Inflammatory macrophage treated with lipopolysaccharide for 4 hours (primary cell): Measurements from ENCODE around the gene LEMD1.
"Not testable (repeated sequence)": the region's sequence is repeated elsewhere in the genome, so short reads cannot be mapped to it uniquely, and the experiment has no call there.

ENCODE experiments used
- DNase-seq: peaks from one replicate; pipeline ENCODE4 v3.0.0-alpha.2; 2020

The LEMD1 gene

DNA sequence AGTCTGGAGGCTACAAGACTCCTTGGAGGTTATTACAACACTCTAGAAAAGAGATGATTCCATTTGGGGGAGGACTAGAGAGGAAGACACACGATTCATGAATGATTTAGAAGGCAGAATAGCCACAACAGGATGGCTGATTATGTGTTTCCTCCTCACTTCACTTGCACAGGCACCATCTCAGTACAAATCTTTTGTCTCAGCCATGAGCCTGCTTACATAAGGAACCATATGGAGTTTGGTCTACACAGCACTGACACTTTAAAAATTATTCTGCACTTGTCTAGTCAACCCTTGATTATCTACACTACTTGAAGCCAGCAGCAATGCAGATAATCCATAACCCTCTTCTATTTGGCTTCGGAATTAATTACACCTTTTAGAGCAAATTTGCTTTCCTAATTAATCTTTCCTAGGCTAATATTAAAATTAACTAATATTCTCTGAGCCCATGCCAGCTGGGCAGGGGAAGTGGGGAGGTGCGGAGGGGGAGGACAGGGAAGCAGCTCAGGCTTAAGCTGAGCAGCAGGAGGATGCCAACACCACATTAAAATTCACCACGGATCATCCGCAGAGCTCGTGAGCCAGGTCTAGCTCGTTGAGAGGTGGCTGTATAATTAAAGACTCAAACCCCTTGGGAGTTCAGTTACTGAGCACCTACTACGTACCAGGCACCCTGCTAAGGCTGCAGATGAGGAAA, 3.2 kb upstream of the LEMD1 start:
- no peak for DNase-seq

DNA sequence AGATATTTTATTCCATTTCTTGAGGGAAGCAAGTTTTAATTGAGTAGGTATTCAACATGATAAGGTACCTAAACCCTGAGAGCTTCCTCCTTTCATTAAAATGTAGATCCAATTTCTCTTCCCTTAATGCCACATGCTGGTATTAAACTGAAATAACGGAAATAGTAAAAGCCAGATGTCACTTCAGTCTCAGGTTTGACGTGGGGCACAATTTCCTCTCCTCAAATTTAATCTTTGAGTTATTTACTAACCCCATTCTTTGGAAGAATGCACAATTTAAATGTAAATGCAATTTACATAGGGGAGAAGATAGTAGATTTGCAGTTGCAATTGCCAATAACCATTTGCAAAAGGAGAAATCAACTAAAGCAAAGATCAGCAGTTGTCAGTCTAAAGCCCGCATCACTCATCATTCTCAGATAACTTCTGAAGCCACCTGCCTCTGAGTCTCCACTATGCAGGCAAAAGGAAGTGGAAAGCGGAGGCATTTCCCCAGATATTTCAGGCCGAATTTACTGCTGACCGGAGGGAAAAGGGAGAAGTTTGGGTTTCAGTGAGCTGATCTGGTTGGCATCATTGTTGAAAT, 2.1 kb upstream of the LEMD1 start:
- DNase-seq = no peak

DNA sequence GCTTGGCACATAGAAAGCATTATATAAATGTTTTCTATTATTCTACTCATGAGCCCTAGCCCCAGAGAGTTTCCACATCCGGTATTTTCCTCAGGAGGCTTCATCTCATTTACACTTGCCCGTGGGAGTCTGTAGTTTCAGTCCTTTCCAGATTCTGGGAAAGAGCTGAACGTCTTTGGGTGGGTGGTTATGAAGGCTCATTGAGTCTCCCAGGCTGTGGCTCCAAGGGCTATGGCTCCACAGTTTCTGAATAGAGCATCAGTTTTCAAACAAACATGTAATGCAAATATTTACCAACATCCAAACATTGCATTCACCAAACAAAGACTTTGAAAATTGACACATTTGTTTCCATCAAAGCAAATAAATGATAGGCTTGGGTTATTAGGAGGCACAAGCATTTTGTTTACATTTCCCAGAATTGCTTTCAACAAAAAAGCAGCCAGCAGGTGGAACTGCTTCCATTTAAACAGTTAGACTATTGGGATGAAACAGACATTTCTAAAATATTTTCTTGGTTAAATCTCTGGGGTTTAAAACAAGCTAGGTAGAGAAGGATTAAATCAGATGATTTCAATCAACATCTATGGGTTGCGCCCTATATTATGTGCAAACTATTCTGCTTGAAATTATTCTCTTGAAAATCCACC, 1.3 kb upstream of the LEMD1 start:
- DNase-seq = no peak

DNA sequence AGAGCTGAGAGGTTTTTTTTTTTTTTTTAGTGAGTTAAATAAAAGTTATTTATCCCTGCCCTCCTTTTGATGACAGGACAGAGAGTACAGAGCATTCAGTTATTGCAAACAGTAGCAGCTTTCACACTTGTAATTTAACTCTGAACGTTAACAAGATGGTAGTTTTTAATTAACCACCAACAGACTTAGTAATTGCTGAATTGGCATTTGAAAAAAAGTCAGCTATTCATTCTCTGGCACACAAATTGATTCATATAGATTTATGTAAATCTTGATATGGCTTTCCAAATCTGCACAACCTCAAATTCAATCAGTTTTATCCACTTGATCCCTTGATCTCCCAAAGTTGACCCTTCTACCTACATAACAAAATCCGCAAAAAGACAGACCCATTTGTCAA, 918 bp downstream of the LEMD1 start:
- DNase-seq = no peak

DNA sequence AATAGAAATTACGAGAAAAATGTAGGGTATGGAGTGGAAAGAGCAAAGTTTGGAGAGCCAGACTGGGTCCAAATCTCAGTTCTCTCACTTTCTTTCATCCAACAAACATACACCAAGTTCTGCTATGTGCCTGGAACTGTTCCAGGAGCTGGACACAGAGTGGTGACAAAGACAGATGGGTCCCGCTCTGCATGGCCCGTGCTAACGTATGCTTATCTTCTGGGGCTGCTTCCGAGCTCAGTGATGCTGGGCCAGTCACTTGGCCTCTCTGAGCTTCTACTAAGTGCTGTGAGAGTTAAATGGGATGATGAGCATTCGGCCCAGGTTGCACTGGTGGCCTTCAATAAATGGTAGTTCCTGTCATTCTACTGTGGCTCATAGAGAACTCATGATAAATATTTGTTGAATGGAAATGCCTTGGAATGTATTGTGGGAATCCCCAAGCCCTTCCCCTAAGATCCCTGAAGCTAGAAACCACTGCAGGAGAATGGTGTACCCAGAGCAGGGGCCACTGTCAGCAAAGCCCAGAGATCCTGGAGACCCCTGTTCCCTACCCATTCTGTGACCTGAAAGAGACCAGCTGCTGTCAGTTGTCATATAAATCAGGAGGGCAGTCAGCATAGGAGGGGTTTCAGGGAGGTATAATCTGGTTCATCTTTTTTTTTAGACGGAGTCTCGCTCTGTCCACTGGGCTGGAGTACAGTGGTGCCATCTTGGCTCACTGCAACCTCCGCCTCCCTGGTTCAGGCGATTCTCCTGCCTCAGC, 3.8 kb downstream of the LEMD1 start:
- DNase-seq = no peak

DNA sequence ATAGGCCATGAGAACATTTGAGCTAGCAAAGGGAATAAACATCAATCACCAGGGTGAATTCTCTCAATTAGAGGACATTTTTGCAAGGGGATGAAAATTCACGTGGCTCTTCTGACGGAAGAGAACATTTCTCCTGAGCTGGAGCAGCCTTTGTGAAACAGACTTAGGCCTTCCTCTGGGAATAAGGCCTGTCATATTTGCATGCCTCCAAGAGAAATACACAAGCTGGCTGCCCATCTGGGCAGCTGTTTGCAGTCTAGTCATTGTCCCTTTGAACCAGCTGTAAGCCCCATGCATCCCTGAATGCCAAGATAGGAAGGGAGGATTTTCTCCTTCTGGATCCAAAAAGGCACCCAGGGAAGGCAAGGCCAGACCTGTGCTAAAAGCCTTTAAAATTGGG, 5.5 kb downstream of the LEMD1 start:
- DNase-seq = no peak

DNA sequence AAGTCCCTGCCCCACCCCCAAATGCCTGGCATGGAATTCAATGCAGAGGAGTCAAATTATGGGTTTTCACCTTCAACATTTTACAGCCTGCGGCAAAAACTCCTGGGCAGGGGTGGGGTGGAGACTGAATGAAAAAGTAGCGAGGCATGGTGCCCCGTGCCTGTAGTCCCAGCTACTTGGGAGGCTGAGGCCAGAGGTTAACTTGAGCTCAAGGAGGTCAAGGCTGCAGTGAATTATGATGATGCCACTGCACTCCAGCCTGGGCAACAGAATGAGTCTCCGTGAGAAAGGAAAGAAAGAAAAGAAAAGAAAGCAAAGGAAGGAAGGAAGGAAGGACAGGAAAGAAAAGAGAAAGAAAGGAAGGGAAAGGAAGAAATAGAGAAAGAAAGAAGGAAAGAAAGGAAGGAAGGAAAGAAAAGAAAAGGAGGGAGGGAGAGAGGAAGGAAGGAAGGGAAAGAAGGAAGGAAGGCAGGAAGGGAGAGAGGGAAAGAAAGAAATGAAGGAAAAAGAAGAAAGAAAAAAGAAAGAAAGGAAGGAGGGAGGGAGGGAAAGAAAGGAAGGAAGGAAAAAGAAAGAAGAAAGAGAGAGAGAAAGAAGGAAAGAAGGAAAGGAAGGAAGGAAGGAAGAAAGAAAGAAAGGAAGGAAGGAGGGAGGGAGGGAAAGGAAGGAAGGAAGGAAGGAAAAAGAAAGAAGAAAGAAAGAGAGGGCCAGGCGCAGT, 11.1 kb downstream of the LEMD1 start:
- DNase-seq = no peak

DNA sequence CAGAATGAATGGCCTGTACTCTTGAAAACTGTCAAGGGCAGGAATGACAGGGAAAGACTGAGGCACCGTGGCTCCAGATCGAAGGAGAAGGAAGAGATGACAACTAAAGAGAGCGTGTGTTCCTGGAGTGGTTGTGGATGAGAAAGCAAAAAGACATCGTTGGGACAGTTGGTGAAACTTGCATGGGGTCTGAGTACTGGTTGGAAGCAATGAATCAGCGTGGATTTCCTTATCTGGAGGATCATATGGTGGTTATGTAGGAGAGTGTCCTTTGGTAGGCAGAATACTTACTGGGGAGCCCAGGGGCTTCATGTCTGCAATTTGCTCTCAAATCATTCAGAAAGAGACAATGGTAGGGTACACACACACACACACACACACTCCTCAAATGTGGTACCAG, 13.9 kb downstream of the LEMD1 start:
- no peak for DNase-seq

DNA sequence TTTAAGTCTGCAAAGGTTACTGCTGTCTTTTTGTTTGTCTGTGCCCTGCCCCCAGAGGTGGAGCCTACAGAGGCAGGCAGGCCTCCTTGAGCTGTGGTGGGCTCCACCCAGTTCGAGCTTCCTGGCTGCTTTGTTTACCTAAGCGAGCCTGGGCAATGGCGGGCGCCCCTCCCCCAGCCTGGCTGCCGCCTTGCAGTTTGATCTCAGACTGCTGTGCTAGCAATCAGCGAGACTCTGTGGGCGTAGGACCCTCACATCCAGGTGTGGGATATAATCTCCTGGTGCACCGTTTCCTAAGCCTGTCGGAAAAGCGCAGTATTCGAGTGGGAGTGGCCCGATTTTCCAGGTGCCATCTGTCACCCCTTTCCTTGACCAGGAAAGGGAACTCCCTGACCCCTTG, 15.6 kb downstream of the LEMD1 start:
- DNase-seq = not testable (repeated sequence)

DNA sequence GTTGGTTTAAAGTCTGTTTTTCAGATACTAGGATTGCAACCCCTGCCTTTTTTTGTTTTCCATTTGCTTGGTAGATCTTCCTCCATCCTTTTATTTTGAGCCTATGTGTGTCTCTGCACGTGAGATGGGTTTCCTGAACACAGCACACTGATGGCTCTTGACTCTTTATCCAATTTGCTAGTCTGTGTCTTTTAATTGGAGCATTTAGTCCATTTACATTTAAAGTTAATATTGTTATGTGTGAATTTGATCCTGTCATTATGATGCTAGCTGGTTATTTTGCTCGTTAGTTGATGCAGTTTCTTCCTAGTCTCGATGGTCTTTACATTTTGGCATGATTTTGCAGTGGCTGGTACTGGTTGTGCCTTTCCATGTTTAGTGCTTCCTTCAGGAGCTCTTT, 17.4 kb downstream of the LEMD1 start:
- DNase-seq = not testable (repeated sequence)

DNA sequence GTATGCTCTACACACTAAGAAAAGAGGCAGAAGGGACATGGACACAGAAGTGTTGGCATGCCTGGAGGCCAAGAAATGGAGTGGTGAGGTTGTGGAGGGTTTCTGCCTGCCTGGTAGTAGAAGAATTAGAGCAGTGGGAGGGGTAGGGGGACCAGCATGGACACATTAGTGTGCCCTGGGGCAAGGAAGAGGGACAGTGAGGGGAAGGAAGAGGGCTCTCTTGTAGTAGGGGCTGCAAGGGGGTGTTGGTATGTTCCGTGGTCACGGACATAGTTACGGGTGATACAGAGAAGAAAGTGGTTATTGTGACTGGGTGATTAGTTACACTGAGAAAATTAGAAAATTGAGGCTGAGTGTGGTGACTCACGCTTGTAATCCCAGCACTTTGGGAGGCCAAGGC, 23.3 kb downstream of the LEMD1 start:
- DNase-seq = no peak

DNA sequence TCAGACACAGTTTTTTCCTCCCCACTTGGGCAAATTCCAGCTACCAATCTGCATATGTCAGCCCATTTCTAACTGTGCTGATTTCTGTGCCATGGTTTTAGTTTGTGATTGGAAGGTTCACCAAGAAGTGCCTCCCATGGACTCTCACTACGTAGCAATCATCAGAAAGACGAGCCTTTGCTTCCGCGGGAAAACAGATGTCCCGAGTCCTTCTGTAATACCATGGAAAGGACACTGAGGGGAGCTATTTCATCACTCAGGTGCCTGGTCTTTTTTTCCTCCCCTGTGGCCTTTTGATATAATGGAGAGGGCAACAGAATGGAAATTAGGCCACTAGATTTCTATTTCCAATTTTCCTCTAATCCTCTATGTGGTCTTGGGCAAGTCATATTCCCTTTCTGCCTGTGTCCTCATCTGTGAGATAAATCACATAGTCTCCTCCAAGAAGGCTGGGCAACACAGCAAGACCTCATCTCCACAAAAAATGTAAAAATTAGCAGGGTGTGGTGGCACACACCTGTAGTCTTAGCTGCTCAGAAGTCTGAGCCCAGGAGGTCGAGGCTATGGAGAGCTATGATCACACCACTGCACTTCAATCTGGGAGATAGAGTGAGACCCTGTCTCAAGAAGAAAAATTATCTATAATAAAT, 24.8 kb downstream of the LEMD1 start:
- peak; percentile 30 for DNase-seq

DNA sequence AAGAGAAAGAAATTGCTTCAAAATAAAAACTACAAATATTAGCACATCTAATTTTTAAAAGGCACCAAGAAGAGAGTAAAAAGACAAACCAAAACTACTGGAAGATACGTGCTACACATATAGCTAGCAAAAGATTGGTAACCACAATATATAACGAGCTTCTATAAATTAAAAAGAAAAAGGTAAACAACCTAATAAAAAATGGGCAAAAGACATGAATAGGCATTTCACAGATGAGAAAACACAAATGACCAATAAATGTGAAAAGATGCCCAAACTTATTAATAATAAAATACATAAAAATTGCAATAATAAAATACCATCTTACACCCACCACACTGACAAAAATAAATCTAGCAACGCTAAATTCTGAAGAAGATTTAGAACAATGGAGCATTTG, 26.2 kb downstream of the LEMD1 start:
- DNase-seq = no peak

DNA sequence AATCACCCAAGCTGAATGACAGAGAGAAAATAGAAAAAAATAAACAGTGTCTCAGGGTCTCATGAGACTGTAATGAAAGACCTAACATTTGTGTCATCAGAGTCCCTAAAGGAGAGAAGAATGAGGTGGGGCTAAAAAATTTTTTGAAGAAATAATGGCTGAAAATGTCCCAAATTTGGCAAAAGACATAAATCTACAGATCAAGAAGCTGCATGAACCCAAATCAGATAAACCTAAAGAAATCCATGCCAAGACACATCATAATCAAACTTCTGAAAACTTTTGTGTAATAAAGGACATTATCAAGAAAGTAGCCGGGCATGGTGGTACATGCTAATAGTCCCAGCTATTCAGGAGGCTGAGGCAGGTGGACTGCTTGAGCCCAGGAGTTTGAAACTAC, 29.2 kb downstream of the LEMD1 start:
- DNase-seq = no peak

DNA sequence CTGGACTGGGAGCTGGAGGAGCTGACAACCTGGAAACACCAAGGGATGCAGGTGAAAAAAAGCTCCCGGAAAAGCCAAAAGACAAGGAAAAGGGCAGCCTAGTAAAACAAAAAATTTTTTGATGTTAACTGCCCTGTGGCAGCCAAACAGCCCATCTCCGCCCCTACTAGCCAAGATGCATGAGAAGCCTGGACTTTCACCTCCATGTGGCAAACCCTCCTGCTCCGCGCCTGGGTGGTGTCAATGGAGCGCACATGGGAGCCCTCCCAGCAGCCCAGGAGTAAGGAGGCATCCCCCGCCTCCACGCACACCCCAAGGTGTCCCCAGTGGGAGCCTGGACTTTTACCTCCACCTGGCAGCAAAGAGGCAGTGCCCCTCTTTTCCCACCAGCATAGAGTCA, 30.5 kb downstream of the LEMD1 start:
- DNase-seq = no peak

DNA sequence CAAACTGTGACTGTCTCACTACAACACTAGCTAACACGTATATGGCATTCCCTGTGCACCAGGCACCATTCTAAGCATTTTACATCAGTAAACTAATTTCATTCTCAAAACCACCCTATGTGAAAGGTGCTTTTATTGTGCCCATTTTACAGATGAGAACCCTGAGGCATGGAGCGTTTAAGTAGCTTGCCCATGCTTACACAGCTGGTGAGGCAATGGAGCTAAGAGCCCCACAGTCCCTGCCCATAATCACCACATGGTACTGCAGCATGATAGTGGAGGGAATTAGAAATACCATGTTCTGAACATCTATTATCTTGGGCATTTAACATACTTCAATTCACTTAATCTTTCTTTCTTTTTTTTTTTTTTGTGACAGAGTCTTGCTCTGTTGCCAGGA, 34.0 kb downstream of the LEMD1 start:
- DNase-seq = no peak

DNA sequence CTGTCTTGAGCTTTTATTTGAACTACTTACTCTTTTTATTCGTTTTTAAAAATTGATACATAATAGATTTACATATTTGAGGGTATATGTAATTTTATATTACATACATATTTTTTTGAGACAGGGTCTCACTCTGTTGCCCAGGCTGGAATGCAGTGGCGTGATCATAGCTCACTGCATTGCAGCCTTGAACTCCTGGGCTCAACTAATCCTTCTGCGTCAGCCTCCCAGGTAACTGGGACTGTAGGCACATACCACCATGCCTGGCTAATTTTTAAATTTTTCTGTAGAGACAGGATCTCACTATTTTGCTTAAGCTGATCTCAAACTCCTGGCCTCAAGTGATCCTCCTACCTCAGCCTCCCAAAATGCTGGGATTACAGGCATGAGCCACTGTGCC, 38.9 kb downstream of the LEMD1 start:
- not testable (repeated sequence) for DNase-seq

DNA sequence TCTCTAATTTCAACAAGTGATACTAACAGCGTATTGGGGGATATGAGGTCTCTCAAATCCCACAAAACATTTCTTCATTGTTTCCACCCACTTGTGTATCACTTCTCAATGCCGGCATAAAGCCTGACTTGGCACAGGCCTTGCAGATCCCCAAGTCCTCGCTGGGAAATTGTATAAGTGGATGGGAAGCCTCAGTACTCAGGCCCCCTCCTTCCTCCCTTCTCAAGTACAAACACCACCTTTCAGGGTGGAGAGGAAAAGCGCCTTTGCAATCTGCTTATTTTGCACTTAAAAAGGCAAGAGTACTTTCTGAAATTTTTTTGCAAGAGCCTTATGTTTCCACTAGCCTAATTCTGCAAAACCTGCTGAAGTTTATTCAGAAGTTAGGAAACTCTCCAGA, 39.3 kb downstream of the LEMD1 start:
- no peak for DNase-seq

DNA sequence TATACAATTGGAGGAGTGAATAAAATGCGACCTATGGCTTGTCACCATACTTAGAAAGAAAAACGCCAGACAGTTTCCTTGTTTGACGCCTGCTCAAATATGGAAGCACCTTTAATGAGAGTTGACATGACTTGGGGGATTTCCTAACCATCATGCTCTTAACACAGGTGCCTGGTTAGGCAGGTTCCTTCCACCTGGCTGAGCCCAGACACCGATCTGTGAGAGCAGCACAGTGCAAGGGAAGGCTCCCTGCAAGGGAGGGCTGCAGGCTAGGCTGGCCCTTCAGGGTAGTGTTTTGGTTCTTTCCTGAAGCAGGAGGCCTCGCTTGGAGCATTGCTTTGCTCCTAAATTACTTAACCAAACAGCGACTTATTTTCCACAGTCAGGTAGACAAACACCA, 40.6 kb downstream of the LEMD1 start:
- no peak for DNase-seq

DNA sequence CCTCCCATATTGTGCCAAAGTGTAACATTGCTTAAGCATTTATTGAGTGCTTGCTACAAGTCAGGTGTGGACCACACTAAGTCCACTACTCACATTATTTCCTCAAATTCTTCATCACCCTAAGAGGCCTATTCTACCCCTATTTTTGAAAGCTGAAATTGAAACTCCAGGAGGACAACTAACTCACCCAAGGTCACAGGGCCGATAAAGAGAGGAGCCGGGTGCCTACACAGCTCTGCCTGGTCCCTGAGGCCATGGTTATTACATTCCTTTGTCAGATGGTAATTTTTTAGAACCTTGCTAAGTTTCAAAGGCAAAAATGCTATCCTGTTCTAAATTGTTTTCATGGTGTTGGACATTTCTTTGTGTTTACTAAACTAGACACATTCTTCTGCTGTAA, 41.0 kb downstream of the LEMD1 start:
- no peak for DNase-seq

DNA sequence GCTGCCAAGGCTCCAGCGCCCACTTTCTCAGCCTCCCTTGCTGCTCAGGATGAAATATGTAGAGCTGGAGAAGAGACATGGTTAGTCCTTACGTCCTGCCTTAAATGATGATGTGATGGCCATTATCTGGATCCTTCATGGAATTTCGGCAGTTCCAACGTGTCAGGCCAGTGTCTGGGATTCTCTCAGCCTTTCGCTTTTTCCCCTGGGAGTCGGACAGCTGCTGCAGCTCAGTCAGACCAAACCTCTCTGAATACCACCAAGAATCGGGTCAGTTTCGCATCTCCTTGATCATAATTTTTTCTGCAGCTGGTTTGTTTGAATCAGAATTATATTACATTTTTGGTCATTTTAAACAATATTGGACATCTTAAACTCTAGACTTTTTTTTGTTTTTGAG, 42.8 kb downstream of the LEMD1 start:
- DNase-seq = no peak

DNA sequence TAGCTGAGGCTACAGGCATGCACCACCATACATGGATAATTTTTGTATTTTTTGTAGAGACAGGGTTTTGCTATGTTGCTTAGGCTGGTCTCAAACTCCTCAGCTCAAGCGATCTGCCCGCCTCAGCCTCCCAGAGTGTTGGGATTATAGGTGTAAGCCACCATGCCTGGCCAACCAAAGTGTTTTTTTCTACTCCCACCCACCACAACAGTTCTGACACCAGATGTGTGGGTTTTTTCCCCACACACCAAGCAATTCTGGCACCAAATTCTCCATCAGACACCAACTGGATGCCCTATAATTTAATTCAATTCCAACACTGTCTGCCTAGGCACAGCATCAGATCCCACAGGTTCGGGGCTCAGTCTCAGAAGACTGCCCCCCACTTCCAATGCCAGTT, 44.5 kb downstream of the LEMD1 start:
- no peak for DNase-seq

DNA sequence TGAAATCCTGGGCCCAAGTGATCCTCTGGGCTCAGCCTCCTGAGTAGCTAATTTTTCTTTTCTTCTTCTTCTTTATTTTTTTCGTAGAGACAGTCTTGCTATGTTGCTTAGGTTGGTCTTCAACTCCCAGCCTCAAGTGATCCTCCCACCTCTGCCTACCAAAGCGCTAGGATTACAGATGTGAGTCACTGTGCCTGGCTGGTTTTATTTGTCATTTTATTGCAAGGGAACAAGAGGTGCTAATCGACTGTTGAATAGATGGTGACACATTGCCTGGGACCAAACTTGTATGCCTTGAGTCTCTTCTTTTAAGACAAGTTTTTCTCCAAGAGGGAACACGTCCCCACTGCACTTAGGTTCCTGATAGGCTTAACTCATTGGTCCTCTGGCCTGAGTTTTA, 45.1 kb downstream of the LEMD1 start:
- no peak for DNase-seq
